ENCODE measurements around the gene SPAG4.
A peak's percentile ranks its signal among the peaks of the same experiment; 100 is the strongest.

The SPAG4 gene

GRCh38 chr20:35615667-35616464 lies at the start of gene SPAG4:
Gene SPAG4, plus strand, starts transcription at chr20:35615829. Its CDS starts 175 bp downstream, at chr20:35616004.
- TF ChIP-seq CTCF (IDR thresholded peaks at IDR 0.05; ENCODE audit: insufficient read depth, missing control alignments): no peak
- peak; percentile 84 for DNase-seq (ENCODE audit: insufficient read length, low spot score)
- FAIRE-seq: no peak

- FAIRE-seq (no peak), DNase-seq (ENCODE audit: insufficient read length, low spot score) (no peak)
- TF ChIP-seq CTCF (IDR thresholded peaks at IDR 0.05; ENCODE audit: insufficient read depth, missing control alignments): peak; percentile 21
These were observed 47.0 kb upstream of the SPAG4 start for GRCh38 chr20:35568645-35569044.

- FAIRE-seq: no peak
- DNase-seq (ENCODE audit: insufficient read length, low spot score): no peak
- TF ChIP-seq CTCF (IDR thresholded peaks at IDR 0.05; ENCODE audit: insufficient read depth, missing control alignments): no peak
These were observed 44.1 kb upstream of the SPAG4 start for GRCh38 chr20:35571555-35571954.

- no peak for DNase-seq (ENCODE audit: insufficient read length, low spot score)
- FAIRE-seq: no peak
These were observed 42.8 kb upstream of the SPAG4 start for GRCh38 chr20:35572838-35573237.

GRCh38 chr20:35575958-35576357 lies 39.7 kb upstream of the SPAG4 start:
- DNase-seq (ENCODE audit: insufficient read length, low spot score) (no peak), FAIRE-seq (no peak)
- no peak for TF ChIP-seq CTCF (IDR thresholded peaks at IDR 0.05; ENCODE audit: insufficient read depth, missing control alignments)

More at GRCh38 chr20:35572838-35573237, 42.8 kb upstream of the SPAG4 start:
- TF ChIP-seq CTCF (IDR thresholded peaks at IDR 0.05; ENCODE audit: insufficient read depth, missing control alignments): no peak

GRCh38 chr20:35576816-35577215 lies 38.8 kb upstream of the SPAG4 start:
- no peak for DNase-seq (ENCODE audit: insufficient read length, low spot score)
- no peak for TF ChIP-seq CTCF (IDR thresholded peaks at IDR 0.05; ENCODE audit: insufficient read depth, missing control alignments)
- no peak for FAIRE-seq

GRCh38 chr20:35578469-35578868 lies 37.2 kb upstream of the SPAG4 start:
- no peak for DNase-seq (ENCODE audit: insufficient read length, low spot score)
- TF ChIP-seq CTCF (IDR thresholded peaks at IDR 0.05; ENCODE audit: insufficient read depth, missing control alignments): no peak
- no peak for FAIRE-seq
